Coronary artery (tissue), 2 donors: ENCODE measurements around the gene CALML4.

Experiments
- DNase-seq: peaks from one replicate; pipeline ENCODE4 v3.0.0-alpha.2; 2017; ENCODE audit warnings: low spot score
- H3K27ac ChIP-seq, 2 donors: fragments of 200-600 bp; sonication (generic); one replicate each; pipeline ENCODE4 v1.5.1; 2016 to 2019
- H3K4me3 ChIP-seq: fragments of 200-600 bp; sonication (generic); 2 replicates; pipeline ENCODE4 v1.5.1; 2016; ENCODE audit warnings: mild to moderate bottlenecking, moderate library complexity
- CTCF ChIP-seq: fragments of 200-600 bp; sonication (generic); IDR thresholded peaks from one replicate; pipeline ENCODE4 v1.5.1; 2019; ENCODE audit warnings: antibody characterized with exemption

The CALML4 gene

GRCh38 chr15:68143129-68143528 is 62.0 kb downstream of the CALML4 start:
- TF ChIP-seq CTCF, result no peak
- no peak overlapping the region for H3K27ac ChIP-seq
- DNase-seq, result no peak
- H3K4me3 ChIP-seq, result no peak overlapping the region
